KOPT-K1 (cell line): ENCODE data around the gene ZFYVE9.

Source experiments
- H3K27ac ChIP-seq: fragments of 200-600 bp; sonication (generic); 2 replicates; pipeline ENCODE4 v1.5.1; 2016; ENCODE audit warnings: antibody characterized with exemption, mild to moderate bottlenecking, low read depth, low read length; ENCODE audit not compliant: poor library complexity, severe bottlenecking
- H3K36me3 ChIP-seq: fragments of 200-600 bp; sonication (generic); 2 replicates; pipeline ENCODE4 v1.5.1; 2017; ENCODE audit warnings: antibody characterized with exemption, mild to moderate bottlenecking, low read length, moderate library complexity; ENCODE audit not compliant: insufficient read depth
- H3K9me3 ChIP-seq: fragments of 200-600 bp; sonication (generic); 2 replicates; pipeline ENCODE4 v1.5.1; 2017; ENCODE audit warnings: antibody characterized with exemption, low read length, mild to moderate bottlenecking; ENCODE audit not compliant: insufficient read depth, poor library complexity, severe bottlenecking

The ZFYVE9 gene

GRCh38 chr1:52352690-52353089, 210.8 kb downstream of the ZFYVE9 start:
- Histone ChIP-seq H3K36me3 (peaks cover 71% of the 10 kb centered on the region), H3K27ac (no peak overlapping the region), H3K9me3 (no peaks in the 10 kb centered on the region)

GRCh38 chr1:52355436-52355835, 213.5 kb downstream of the ZFYVE9 start:
- Histone ChIP-seq H3K36me3 (peaks cover 97% of the 10 kb centered on the region), H3K27ac (no peak overlapping the region), H3K9me3 (no peaks in the 10 kb centered on the region)

GRCh38 chr1:52355847-52356505, 214.1 kb downstream of the ZFYVE9 start:
- Histone ChIP-seq H3K9me3 (no peaks in the 10 kb centered on the region), H3K27ac (no peak overlapping the region), H3K36me3 (peaks cover 97% of the 10 kb centered on the region)

GRCh38 chr1:52356818-52357355, 215.0 kb downstream of the ZFYVE9 start:
- Histone ChIP-seq H3K36me3 (peaks cover 99% of the 10 kb centered on the region), H3K9me3 (no peaks in the 10 kb centered on the region), H3K27ac (no peak overlapping the region)

- no peak overlapping the region for H3K27ac ChIP-seq
- H3K9me3 ChIP-seq = no peaks in the 10 kb centered on the region
- peaks cover 100% of the 10 kb centered on the region for H3K36me3 ChIP-seq
Measured at GRCh38 chr1:52357397-52357796, 215.5 kb downstream of the ZFYVE9 start.

- H3K9me3 ChIP-seq = no peaks in the 10 kb centered on the region
- H3K36me3 ChIP-seq = peaks cover 95% of the 10 kb centered on the region
- no peak overlapping the region for H3K27ac ChIP-seq
Measured at GRCh38 chr1:52358851-52359497, 217.1 kb downstream of the ZFYVE9 start.

GRCh38 chr1:52359676-52360594, 218.0 kb downstream of the ZFYVE9 start:
- Histone ChIP-seq H3K27ac (no peak overlapping the region), H3K9me3 (no peaks in the 10 kb centered on the region), H3K36me3 (peaks cover 91% of the 10 kb centered on the region)

- H3K36me3 ChIP-seq = peaks cover 85% of the 10 kb centered on the region
- H3K9me3 ChIP-seq = no peaks in the 10 kb centered on the region
- H3K27ac ChIP-seq = no peak overlapping the region
Measured at GRCh38 chr1:52360595-52360968, 218.7 kb downstream of the ZFYVE9 start.

GRCh38 chr1:52364235-52364839, 222.4 kb downstream of the ZFYVE9 start:
- H3K36me3 ChIP-seq = peaks cover 47% of the 10 kb centered on the region
- H3K27ac ChIP-seq = no peak overlapping the region
- no peaks in the 10 kb centered on the region for H3K9me3 ChIP-seq

GRCh38 chr1:52365071-52365745, 223.3 kb downstream of the ZFYVE9 start:
- H3K27ac ChIP-seq = peak overlapping the region; percentile 84
- peaks cover 43% of the 10 kb centered on the region for H3K36me3 ChIP-seq
- no peaks in the 10 kb centered on the region for H3K9me3 ChIP-seq

GRCh38 chr1:52365746-52366516, 224.0 kb downstream of the ZFYVE9 start, which contains the start of gene CC2D1B:
CC2D1B (minus strand) TSS chr1:52366205; CDS start chr1:52364620, 1,585 bp downstream.
- H3K36me3 ChIP-seq = peaks cover 43% of the 10 kb centered on the region
- peak within 1 kb of the TSS; percentile 84 for H3K27ac ChIP-seq
- no peaks in the 10 kb centered on the region for H3K9me3 ChIP-seq

- Histone ChIP-seq H3K9me3 (no peaks in the 10 kb centered on the region), H3K27ac (peak overlapping the region; percentile 84), H3K36me3 (peaks cover 43% of the 10 kb centered on the region)
Measured at GRCh38 chr1:52366517-52366827, 224.6 kb downstream of the ZFYVE9 start.

GRCh38 chr1:52367272-52367671, 225.4 kb downstream of the ZFYVE9 start:
- no peak overlapping the region for H3K27ac ChIP-seq
- no peaks in the 10 kb centered on the region for H3K9me3 ChIP-seq
- peaks cover 40% of the 10 kb centered on the region for H3K36me3 ChIP-seq
